Breast epithelium (tissue), 3 donors: Measurements from ENCODE around the gene CDH24.

Experiments used
- CTCF ChIP-seq, 3 donors: fragments of 450-650 bp; IDR thresholded peaks; one replicate each; pipeline ENCODE4 v1.5.1; 2016 to 2017; ENCODE audit warnings: antibody characterized with exemption in 3 of 3, mild to moderate bottlenecking in 3 of 3, moderate library complexity in 3 of 3
- POLR2A ChIP-seq: fragments of 450-650 bp; IDR thresholded peaks from one replicate; pipeline ENCODE4 v1.6.1; 2016; ENCODE audit warnings: antibody characterized with exemption, mild to moderate bottlenecking, moderate library complexity

DNA sequence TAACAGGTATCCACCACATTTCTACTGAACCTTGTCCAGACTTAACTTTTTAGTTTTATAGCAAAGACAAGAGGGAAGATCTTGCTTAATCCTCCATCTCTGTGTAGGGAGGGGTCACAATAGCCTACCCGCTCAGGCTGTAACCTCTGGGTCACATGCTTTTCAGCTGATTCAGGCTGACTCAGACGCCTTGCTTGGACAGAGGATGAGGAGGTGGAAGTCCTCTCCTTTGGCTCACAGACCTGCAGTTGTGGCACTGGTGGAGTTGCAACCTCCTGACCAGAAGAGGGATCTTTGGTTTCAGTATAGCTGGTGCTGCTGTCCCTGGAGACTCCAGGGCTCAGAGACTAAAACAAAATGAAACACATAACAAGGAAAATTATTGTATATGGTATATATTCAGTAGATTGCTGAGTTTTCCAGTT lies 21.4 kb upstream of the CDH24 start:
- TF ChIP-seq CTCF (IDR thresholded peaks at IDR 0.05) (no peak), POLR2A (no peak)
